ENCODE measurements around the gene MYO1H.

DNA sequence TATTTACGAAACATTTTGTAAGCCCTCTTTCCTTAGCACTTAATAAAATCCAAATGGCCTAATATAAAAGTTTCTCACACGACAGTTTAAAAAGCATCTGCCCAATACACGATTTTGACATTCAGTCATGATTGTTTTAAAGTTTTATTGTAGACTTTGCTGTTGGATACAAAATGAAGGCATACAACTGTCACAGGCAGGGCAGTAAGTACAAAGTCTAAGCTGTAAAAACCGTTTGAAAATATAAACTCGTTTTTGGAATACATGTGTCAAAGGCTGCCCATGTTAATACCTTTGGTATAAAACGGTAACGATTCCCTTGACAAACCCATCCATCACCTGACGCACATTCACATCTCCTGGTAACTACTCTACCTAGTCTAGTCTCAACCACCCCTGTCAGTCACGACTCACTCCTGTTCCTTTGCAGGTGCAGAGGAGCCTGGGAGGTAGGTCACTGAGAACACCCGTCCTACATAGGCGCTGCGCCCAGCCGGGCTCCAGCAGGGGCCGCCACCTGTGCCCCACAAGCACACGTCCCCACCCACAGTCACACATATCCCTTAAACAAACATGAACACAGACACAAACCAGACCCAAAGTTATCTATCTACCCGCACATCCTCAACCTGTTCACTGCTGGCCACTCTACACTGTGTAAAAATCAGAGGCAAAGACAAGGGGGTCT is 102.3 kb downstream of the MYO1H start:
- TF ChIP-seq POLR2AphosphoS5 (IDR thresholded peaks at IDR 0.05; ENCODE audit: low read depth, low read length) (no peak), SIN3A (IDR thresholded peaks at IDR 0.05; ENCODE audit: borderline replicate concordance, insufficient read depth, low read length) (no peak), TAF1 (IDR thresholded peaks at IDR 0.05; ENCODE audit: borderline replicate concordance, insufficient read depth, low read length) (no peak), FOXP2 (optimal IDR thresholded peaks at IDR 0.05; ENCODE audit: borderline replicate concordance, extremely low read depth, extremely low read length, insufficient read depth) (no peak)
- TF ChIP-seq, protein P1, sequence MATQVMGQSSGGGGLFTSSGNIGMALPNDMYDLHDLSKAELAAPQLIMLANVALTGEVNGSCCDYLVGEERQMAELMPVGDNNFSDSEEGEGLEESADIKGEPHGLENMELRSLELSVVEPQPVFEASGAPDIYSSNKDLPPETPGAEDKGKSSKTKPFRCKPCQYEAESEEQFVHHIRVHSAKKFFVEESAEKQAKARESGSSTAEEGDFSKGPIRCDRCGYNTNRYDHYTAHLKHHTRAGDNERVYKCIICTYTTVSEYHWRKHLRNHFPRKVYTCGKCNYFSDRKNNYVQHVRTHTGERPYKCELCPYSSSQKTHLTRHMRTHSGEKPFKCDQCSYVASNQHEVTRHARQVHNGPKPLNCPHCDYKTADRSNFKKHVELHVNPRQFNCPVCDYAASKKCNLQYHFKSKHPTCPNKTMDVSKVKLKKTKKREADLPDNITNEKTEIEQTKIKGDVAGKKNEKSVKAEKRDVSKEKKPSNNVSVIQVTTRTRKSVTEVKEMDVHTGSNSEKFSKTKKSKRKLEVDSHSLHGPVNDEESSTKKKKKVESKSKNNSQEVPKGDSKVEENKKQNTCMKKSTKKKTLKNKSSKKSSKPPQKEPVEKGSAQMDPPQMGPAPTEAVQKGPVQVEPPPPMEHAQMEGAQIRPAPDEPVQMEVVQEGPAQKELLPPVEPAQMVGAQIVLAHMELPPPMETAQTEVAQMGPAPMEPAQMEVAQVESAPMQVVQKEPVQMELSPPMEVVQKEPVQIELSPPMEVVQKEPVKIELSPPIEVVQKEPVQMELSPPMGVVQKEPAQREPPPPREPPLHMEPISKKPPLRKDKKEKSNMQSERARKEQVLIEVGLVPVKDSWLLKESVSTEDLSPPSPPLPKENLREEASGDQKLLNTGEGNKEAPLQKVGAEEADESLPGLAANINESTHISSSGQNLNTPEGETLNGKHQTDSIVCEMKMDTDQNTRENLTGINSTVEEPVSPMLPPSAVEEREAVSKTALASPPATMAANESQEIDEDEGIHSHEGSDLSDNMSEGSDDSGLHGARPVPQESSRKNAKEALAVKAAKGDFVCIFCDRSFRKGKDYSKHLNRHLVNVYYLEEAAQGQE (IDR thresholded peaks at IDR 0.05; ENCODE audit: insufficient read depth in 1 of 2, low read depth in 2 of 2, low read length in 2 of 2) = no peak

Measured in PFSK-1 (cell line).